Hepatic stellate cell (primary cell): ENCODE data around the gene RGS9.
"Not testable (repeated sequence)": the region's sequence is repeated elsewhere in the genome, so short reads cannot be mapped to it uniquely, and the experiment has no call there.

Experiments used
- DNase-seq: peaks from one replicate; pipeline ENCODE4 v3.0.0; 2011; ENCODE audit warnings: low spot score

The RGS9 gene

DNA sequence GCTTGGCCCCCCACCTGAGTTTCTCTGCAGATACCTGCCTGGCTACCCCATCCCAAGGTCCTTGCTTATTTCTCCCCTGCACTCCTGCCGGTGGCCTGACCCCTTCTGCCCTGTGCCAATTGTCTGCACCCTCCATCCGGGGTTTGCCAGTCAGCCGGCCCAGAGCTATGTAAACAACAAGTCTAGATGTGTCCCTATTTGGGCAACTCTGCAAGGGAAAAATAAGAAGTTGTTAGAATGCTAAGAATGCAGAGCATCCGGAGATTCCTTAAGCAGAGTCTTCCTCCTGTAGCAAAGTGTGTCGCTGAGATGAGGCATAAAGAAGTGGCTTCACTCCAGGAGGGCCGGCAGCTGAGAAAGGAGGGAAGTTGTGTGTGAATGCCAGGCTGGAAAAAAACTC lies 46.6 kb downstream of the RGS9 start:
- peak; percentile 57 for DNase-seq

- DNase-seq, result no peak
Observed at GRCh38 chr17:65184235-65184959, 47.2 kb downstream of the RGS9 start.

- DNase-seq, result no peak
Observed at GRCh38 chr17:65185062-65185461, 47.9 kb downstream of the RGS9 start.

DNA sequence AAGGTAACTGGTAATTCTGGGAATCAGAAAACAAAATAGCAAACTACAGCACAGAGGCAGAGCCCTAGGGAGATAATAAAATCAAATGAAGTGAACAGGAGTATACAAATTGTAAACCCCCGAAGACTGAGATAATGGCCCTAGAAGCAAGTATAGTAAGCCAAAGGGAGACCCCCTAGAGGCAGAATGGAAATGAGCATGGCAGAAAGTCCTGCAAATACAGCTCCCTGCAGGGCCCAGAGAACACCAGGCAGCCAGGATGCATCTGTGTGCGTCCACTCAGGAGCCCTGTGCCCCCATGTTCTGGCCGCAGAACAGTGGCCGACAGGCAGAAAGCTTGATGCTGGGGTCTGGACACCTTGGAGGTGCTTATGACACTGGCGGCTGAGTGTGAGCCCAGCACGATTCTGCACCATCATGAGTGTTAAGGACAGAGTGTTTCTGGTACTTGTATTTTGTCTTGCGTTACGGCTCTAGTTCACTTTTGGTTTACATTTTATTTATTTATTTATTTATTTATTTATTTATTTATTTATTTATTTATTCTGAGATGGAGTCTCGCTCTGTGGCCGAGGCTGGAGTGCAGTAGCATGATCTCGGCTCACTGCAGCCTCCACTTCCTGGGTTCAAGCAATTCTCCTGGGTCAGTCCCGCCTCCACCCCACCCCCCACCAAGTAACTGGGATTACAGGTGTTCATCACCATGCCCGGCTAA lies 48.7 kb downstream of the RGS9 start:
- no peak for DNase-seq

DNA sequence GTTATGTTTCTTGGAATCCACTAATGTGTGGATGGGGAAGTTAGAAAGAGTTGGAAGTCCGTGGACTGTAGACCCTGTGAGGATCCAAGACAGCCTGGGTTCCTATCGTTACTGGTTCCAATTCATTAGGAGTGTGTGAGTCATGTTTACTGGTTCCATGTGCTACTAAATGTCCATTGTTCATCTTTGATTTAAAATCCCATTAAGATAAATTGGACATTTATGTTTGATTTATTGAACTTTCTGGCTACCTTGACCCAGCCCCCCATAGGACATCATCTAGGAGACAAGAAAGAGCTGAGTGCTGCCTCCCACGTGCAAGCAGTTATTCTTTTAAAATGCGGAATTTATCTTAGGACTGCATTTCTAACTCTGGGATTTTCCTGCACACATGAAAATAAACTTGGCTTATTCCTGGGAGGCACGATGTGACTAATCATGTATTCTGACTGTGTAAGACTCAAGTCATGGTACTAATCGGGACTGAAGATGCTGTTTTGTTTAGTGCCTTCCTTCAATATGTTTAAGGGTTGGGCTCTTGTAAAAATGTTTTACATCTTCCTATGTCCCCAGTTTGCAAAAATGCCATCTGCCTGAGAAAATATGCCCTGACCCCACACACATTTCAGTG lies 53.4 kb downstream of the RGS9 start:
- DNase-seq, result peak; percentile 74

- DNase-seq, result peak; percentile 69
Observed at GRCh38 chr17:65191811-65192740, 54.9 kb downstream of the RGS9 start.

GRCh38 chr17:65193305-65193704 lies 56.1 kb downstream of the RGS9 start:
- no peak for DNase-seq

GRCh38 chr17:65193716-65194293 lies 56.6 kb downstream of the RGS9 start:
- DNase-seq, result no peak

DNA sequence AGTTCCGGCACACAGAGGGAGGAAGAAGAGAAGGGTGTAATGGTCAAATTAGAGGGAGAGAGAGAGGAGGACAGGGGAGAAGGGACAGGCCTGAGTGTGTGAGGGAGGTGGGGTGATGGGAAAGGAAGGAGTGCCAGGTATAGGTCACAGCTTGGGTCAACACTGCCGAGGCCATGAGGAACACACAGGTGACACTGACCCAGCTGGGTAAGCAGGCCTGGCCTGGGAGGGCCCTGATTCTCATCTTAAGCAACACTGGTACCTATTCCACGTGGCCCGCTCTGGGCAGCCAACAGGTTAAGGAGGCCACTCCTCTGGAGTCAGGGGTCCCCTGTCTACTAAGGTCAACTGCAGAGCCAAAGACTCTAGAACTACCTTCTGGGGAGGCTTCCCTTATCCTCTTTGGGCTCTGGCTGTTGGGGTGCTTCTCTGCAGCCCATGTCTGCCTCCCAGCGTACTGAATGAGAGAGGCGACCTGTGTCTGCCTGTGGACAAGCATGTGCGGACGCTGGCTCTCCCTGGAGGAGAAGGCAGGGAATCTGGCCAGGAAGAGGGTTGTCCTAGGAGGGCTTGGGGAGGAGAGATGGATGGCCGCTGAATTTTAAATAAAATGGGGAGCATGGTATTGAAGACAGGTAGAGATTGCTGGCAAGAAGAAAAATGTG lies 57.6 kb downstream of the RGS9 start:
- no peak for DNase-seq

DNA sequence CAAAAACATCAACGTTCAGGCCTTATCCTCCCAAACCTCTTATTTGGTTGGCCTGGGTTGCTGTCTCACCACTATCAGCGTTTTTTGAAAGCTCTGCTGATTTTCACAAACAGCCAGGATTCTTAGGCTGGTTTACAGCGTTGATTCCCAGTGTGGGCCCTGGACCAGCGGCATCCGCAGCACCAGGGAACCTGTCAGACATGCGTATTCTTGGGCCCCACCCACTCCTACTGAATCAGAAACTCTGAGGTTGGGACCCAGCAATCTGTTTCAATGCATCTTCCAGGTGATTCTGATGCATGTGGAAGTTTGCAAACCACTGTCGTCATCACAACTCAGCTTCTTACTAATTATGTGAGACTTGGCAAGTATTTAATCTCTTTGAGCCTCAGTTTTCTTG lies 58.5 kb downstream of the RGS9 start:
- DNase-seq, result no peak

- DNase-seq, result no peak
Observed at GRCh38 chr17:65196617-65197016, 59.4 kb downstream of the RGS9 start.

DNA sequence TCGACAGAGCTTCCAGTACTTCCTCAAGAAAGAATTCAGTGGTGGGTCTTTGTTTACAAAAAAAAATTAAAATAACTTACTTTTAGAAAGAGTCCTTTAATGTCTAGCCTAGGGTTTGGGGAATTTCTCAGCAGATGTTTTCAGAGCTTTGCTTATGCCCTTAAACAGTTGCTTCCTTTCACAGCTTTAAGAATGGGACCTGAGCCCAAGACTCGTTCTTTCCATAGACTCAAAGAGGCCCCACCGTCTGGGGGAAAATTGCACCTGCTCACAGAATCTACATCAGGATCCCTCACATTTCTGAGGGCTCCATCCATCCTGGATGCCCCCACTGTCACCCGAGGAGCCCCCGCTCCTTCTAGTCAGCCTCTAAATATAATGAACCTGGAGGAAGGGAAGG lies 60.0 kb downstream of the RGS9 start:
- DNase-seq, result no peak

- DNase-seq, result peak; percentile 75
Observed at GRCh38 chr17:65198653-65199382, 61.6 kb downstream of the RGS9 start.

DNA sequence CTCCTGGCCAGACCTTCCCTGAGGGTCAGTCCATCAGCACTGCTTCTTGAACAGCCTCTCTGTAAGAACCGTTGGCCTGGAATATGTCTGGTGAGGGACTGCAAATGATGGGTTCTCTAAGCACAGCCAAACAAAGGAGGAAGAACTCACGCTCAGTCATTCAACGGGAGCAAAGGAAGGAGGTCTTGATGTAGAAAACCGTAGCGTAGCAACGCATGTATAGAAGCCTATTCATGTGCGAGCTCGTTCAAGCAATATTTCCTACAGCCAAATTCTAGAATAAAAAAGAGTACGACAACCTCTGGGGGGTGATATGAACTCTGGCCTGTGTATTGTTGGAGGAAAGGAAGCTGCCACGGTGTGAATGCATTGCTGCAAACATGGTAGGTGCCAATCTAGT lies 64.2 kb downstream of the RGS9 start:
- DNase-seq, result no peak

GRCh38 chr17:65202844-65203571 lies 65.8 kb downstream of the RGS9 start:
- DNase-seq, result no peak

DNA sequence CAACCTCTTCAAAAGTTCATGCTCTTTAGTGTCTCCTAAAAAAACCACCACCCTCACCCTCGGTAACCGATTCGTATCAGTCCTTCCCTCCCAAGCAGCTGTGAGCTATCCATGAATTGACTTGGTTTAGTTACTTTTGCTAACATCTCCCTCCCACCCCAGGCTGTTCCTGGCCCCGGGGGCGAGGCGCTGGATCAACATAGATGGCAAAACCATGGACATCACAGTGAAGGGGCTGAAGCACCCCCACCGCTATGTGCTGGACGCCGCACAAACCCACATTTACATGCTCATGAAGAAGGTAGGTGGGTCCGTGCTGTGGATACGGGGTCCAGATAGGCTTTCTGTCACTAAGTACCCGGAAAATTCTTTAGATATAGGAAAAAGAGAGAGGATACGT lies 66.8 kb downstream of the RGS9 start:
- DNase-seq, result no peak

- no peak for DNase-seq
Observed at GRCh38 chr17:65205655-65206054, 68.5 kb downstream of the RGS9 start.

DNA sequence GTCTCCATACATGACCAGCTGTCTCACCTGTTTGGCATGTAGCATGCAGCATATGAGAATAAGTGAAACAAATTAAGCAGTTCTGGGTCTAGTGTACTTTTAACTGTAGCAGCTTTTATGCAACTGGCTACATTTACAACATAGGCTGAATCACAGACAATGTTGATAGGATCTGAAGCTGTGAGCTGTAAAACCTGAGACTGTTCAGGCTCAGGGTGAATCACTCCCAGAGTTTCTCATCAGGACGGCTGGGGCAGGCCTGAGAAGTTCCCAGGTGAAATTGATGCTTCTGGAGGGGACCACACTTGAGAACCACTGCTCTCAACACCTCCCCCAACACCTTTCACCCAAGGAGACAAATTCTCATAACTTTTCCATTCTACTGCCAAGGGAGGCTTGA lies 70.3 kb downstream of the RGS9 start:
- not testable (repeated sequence) for DNase-seq

GRCh38 chr17:65208717-65209116 lies 71.5 kb downstream of the RGS9 start:
- no peak for DNase-seq

GRCh38 chr17:65218261-65218660 lies 81.1 kb downstream of the RGS9 start:
- no peak for DNase-seq
